GM12878 (cell line): ENCODE data around the gene DENND10. TPM values are rescaled to one million over a fixed set of nuclear protein-coding genes. Genes with fewer than 3 reads are reported as not detected.

Experiments
- ATAC-seq: fragments of 200-7000 bp; cut with Tn5 transposase; 3 replicates; pipeline ENCODE4 v1.9.1; 2020; ENCODE audit warnings: mild to moderate bottlenecking, moderate library complexity
- BruUV-seq: library from RNA; stranded (reverse); fragments of 400-500 nt; replicated peaks from 2 replicates; lab custom pipeline; 2021; lab: Mats Ljungman, UMichigan
- CTCF ChIA-PET: fragments of 300-600 bp; sonication (Branson Sonifier 250); formaldehyde crosslinking; extraction: SDS; loops from one replicate; lab custom pipeline; 2021; ENCODE audit warnings: inconsistent platforms; lab: Yijun Ruan, JAX
- POLR2A ChIA-PET: fragments of 350-600 bp; formaldehyde crosslinking; extraction: SDS; loops from one replicate; lab custom pipeline; 2021; ENCODE audit warnings: inconsistent platforms; lab: Charles Lee
- RAD21 ChIA-PET: fragments of 300-600 bp; sonication (Branson Sonifier 250); formaldehyde crosslinking; loops from one replicate; lab custom pipeline; 2023; ENCODE audit warnings: antibody characterized with exemption; ENCODE audit not compliant: unreplicated experiment; lab: Charles Lee
- SMC1A ChIA-PET: fragments of 300-600 bp; sonication (Branson Sonifier 250); formaldehyde crosslinking; loops from one replicate; lab custom pipeline; 2023; ENCODE audit not compliant: unreplicated experiment, uncharacterized antibody; lab: Charles Lee
- DNase-seq: peaks from one replicate; pipeline ENCODE4 v3.0.0-alpha.2; 2011; ENCODE audit warnings: low read depth, low spot score
- FAIRE-seq: peaks from 3 replicates; lab custom pipeline; 2011; peaks lifted over from hg19 to GRCh38; lab: Jason Lieb, UNC
- H2AFZ ChIP-seq: 2 replicates; pipeline ENCODE4 v1.6.0; 2011; ENCODE audit warnings: low read depth, low read length, control low read depth; ENCODE audit not compliant: control insufficient read depth
- H3K27ac ChIP-seq: 2 replicates; pipeline ENCODE4 v1.5.1; 2011; ENCODE audit warnings: control low read depth; ENCODE audit not compliant: control insufficient read depth, insufficient read depth
- H3K27me3 ChIP-seq, 2 experiments: replicated peaks in 1 of 2; 2 replicates each; pipeline versions ENCODE4 v1.6.0 to v1.6.1; 2011; ENCODE audit warnings: low read length in 1 of 2; ENCODE audit not compliant: control insufficient read depth in 2 of 2, insufficient read depth in 2 of 2
- H3K36me3 ChIP-seq, 2 experiments: 2 replicates each; pipeline ENCODE4 v1.5.1; 2011; ENCODE audit warnings: low read length in 1 of 2; ENCODE audit not compliant: control insufficient read depth in 2 of 2, insufficient read depth in 2 of 2
- H3K4me1 ChIP-seq: 2 replicates; pipeline ENCODE4 v1.6.1; 2011; ENCODE audit warnings: mild to moderate bottlenecking, low read length, moderate library complexity, mixed read lengths; ENCODE audit not compliant: control insufficient read depth, insufficient read depth
- H3K4me2 ChIP-seq: 2 replicates; pipeline ENCODE4 v1.6.0; 2011; ENCODE audit warnings: control low read depth; ENCODE audit not compliant: control insufficient read depth, insufficient read depth
- H3K4me3 ChIP-seq: fragments of 200-600 bp; sonication (generic); 2 replicates; pipeline ENCODE4 v1.5.1; 2016
- H3K79me2 ChIP-seq: 2 replicates; pipeline ENCODE4 v1.6.0; 2011; ENCODE audit warnings: low read length; ENCODE audit not compliant: control insufficient read depth, insufficient read depth
- H3K9ac ChIP-seq: 2 replicates; pipeline ENCODE4 v1.8.0; 2011; ENCODE audit warnings: low read length, control low read depth, mixed read lengths; ENCODE audit not compliant: control insufficient read depth, insufficient read depth
- H3K9me3 ChIP-seq: replicated peaks from 3 replicates; pipeline ENCODE4 v1.5.1; 2011; ENCODE audit warnings: mild to moderate bottlenecking, low read length; ENCODE audit not compliant: control insufficient read depth, insufficient read depth
- H4K20me1 ChIP-seq: 2 replicates; pipeline ENCODE4 v1.6.0; 2011; ENCODE audit not compliant: control insufficient read depth, insufficient read depth
- BRCA1 ChIP-seq: IDR thresholded peaks from 2 replicates; pipeline ENCODE4 v1.6.1; 2011; ENCODE audit warnings: low read depth, low read length, improper control_type of control experiment
- ESRRA ChIP-seq: IDR thresholded peaks from 2 replicates; pipeline ENCODE4 v1.6.1; 2012; ENCODE audit warnings: mild to moderate bottlenecking, low read length, improper control_type of control experiment
- HDGF ChIP-seq: fragments of 450-650 bp; IDR thresholded peaks from 2 replicates; pipeline ENCODE4 v1.6.1; 2016; ENCODE audit warnings: antibody characterized with exemption
- MTA2 ChIP-seq: fragments of 450-650 bp; IDR thresholded peaks from 2 replicates; pipeline ENCODE4 v1.6.1; 2016; ENCODE audit warnings: low read depth, mild to moderate bottlenecking, moderate library complexity
- NBN ChIP-seq: fragments of 450-650 bp; IDR thresholded peaks from 2 replicates; pipeline ENCODE4 v1.6.1; 2016
- RFX5 ChIP-seq: IDR thresholded peaks from 2 replicates; pipeline ENCODE4 v1.6.1; 2011; ENCODE audit warnings: low read depth, low read length, improper control_type of control experiment
- ZBED1 ChIP-seq: IDR thresholded peaks from 2 replicates; pipeline ENCODE4 v1.6.1; 2016; ENCODE audit warnings: borderline replicate concordance
- WGBS: methylation state at CpG from one replicate; pipeline ENCODE4 v1.1.6; 2016; ENCODE audit warnings: low lambda C conversion rate; ENCODE audit not compliant: insufficient replicate concordance, insufficient coverage; ENCODE audit errors: missing lambda C conversion rate; 5-methylcytosine and 5-hydroxymethylcytosine counted together
- in situ Hi-C: fragments of 300-500 bp; cut with MboI; formaldehyde crosslinking; loops from 9 replicates; pipeline ENCODE4 v1.14.3; 2018; ENCODE audit warnings: mixed read lengths
- intact Hi-C: fragments of 100-400 bp; cut with micrococcal nuclease; formaldehyde crosslinking; loops from one replicate; pipeline ENCODE4 v1.14.2; 2022; ENCODE audit not compliant: unreplicated experiment
- polyA plus RNA-seq, 11 experiments: library from polyadenylated mRNA; depleted of rRNA in 4 of 11; unstranded in 6 of 11; stranded (reverse) in 5 of 11; fragments of >200 nt; fragmentation: Nextera tagmentation in 4 of 11; fragmentation: Illumina TruSeq in 1 of 11; extraction: Ambion mirVana in 4 of 11; extraction: Trizol in 1 of 11; gene quantifications; 1 replicate in 1 of 11; 2 replicates in 10 of 11; pipeline versions ENCODE4 v1.2.1 to v1.2.3, GENCODE V29; 2011 to 2016; ENCODE audit warnings: inconsistent platforms in 2 of 11, missing spikeins in 2 of 11, low read depth in 1 of 11
- total RNA-seq, 4 experiments: library from RNA; depleted of rRNA in 3 of 4; stranded (reverse); fragments of >200 nt in 3 of 4; fragmentation: Illumina TruSeq in 1 of 4; extraction: Trizol in 1 of 4; gene quantifications; 2 replicates each; pipeline versions ENCODE4 v1.2.1 to v1.2.3, GENCODE V29; 2013 to 2021

Gene DENND10
- total and polyA plus RNA-seq, 10 of the 15 experiments (the other 5 are each of a cell fraction or from before 2014, with no cell fraction given): 21.5 to 39.8 (median 26.2) TPM

DNA sequence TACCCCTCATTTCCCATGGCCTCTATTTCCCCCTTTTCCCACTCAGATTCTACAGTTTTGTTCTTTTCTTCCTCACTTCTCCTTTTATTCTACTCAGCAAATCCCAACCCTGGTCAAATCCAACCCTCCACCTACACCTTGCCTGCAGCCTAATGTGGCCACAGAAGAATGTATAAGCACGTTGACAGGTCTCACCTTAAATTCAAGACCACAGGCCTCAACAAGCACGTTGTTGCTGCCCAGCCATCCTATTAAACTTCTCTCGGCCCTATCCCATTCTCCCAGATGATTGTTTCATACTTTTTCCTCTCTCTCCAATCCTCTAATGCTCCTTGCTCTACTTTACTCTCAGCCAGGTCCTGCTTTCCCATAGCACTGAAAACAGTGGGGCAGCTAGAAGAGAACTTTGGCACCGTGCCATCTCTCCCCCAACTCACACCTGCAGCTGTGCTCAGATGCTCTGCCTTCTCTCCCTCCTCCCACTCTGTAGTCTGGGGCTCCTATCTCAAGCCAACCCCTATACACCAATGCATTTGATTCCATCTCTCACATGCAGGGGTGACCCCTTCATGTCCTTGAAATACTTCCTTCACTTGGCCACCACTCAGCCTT lies 16.5 kb upstream of the DENND10 start:
- ChIA-PET RAD21 (interaction anchor here (1.1 to 1.5 kb wide), 2 partner anchors 14 to 107 kb away, joined by 3 read pairs; no protein-coding TSS in a partner anchor), POLR2A (interaction anchor here (0.7 kb wide), 1 partner anchor 406 kb away, joined by 4 read pairs; no protein-coding TSS in a partner anchor), CTCF (interaction anchor here (1.2 kb wide), 1 partner anchor 358 kb away, joined by 3 read pairs; no protein-coding TSS in a partner anchor), SMC1A (interaction anchor here (0.6 kb wide), 1 partner anchor 506 kb away, joined by 3 read pairs; no protein-coding TSS in a partner anchor)
- Histone ChIP-seq H3K4me1 (peaks cover 37% of the 10 kb centered on the region), H3K9me3 (no peaks in the 10 kb centered on the region), H3K9ac (no peak overlapping the region), H3K79me2 (no peaks in the 10 kb centered on the region), H3K36me3 (no peaks in the 10 kb centered on the region), H3K4me2 (peak overlapping the region; percentile 54), H3K4me3 (no peak overlapping the region), H4K20me1 (no peaks in the 10 kb centered on the region), H3K27ac (no peak overlapping the region), H3K27me3 (no peaks in the 10 kb centered on the region), H2AFZ (peak overlapping the region; percentile 45; the same call in 1 of the 2 replicates)
- FAIRE-seq: no peak
- 31% methylated on average over 4 of the region's 4 CpGs for WGBS
- no TSS peak for BruUV-seq
- ATAC-seq: peak; percentile 11
- TF ChIP-seq NBN: 0 out of 2 replicates have a peak, but pooled peaks have one; percentile 25
- TF ChIP-seq HDGF: 0 out of 2 replicates have a peak, but pooled peaks have one; percentile 17
- TF ChIP-seq RFX5: no peak
- no peak for TF ChIP-seq ZBED1
- no peak for TF ChIP-seq BRCA1
- no peak for TF ChIP-seq ESRRA
- TF ChIP-seq MTA2: no peak
- intact Hi-C loops (no loop called here), in situ Hi-C loops (no loop called here)
- no peak for DNase-seq
